Astrocyte (in vitro differentiated cells and primary cell): ENCODE data around the gene JAK2. TPM values are rescaled to one million over a fixed set of nuclear protein-coding genes. Genes with fewer than 3 reads are reported as not detected.

Source experiments
- DNase-seq: peaks from one replicate; pipeline ENCODE4 v3.0.0-alpha.2; 2010; ENCODE audit warnings: low read depth
- FAIRE-seq: peaks from 2 replicates; lab custom pipeline; 2011; peaks lifted over from hg19 to GRCh38; lab: Jason Lieb, UNC
- H2AFZ ChIP-seq: 2 replicates; pipeline ENCODE4 v1.6.0; 2012; ENCODE audit warnings: low read depth, low read length, inconsistent platforms
- H3K27ac ChIP-seq: 2 replicates; pipeline ENCODE4 v1.5.1; 2011; ENCODE audit warnings: low read depth, low read length, inconsistent platforms
- H3K27me3 ChIP-seq: 2 replicates; pipeline ENCODE4 v1.6.0; 2011; ENCODE audit warnings: low read length, inconsistent platforms; ENCODE audit not compliant: insufficient read depth
- H3K36me3 ChIP-seq: 2 replicates; pipeline ENCODE4 v1.5.1; 2011; ENCODE audit warnings: low read length, inconsistent platforms; ENCODE audit not compliant: insufficient read depth
- H3K4me1 ChIP-seq: 2 replicates; pipeline ENCODE4 v1.5.1; 2011; ENCODE audit warnings: low read length, inconsistent platforms; ENCODE audit not compliant: insufficient read depth
- H3K4me2 ChIP-seq: 2 replicates; pipeline ENCODE4 v1.6.0; 2012; ENCODE audit warnings: low read length, inconsistent platforms
- H3K4me3 ChIP-seq: 2 replicates; pipeline ENCODE4 v1.5.1; 2011; ENCODE audit warnings: low read depth, mild to moderate bottlenecking, low read length, inconsistent platforms; ENCODE audit not compliant: insufficient read depth
- H3K79me2 ChIP-seq: 2 replicates; pipeline ENCODE4 v1.6.0; 2012; ENCODE audit warnings: mild to moderate bottlenecking, low read length, inconsistent platforms; ENCODE audit not compliant: insufficient read depth
- H3K9ac ChIP-seq: 2 replicates; pipeline ENCODE4 v1.6.0; 2012; ENCODE audit warnings: mild to moderate bottlenecking, low read length, inconsistent platforms
- H3K9me3 ChIP-seq: 2 replicates; pipeline ENCODE4 v1.5.1; 2012; ENCODE audit warnings: low read depth, mild to moderate bottlenecking, low read length, inconsistent platforms; ENCODE audit not compliant: insufficient read depth
- H4K20me1 ChIP-seq: 2 replicates; pipeline ENCODE4 v1.6.0; 2012; ENCODE audit warnings: low read length, inconsistent platforms; ENCODE audit not compliant: insufficient read depth
- H3K27ac Mint-ChIP-seq: one replicate; pipeline ENCODE4 v1.8.0; 2021; ENCODE audit warnings: mild to moderate bottlenecking, mixed read lengths; ENCODE audit not compliant: unreplicated experiment
- H3K27me3 Mint-ChIP-seq: one replicate; pipeline ENCODE4 v1.8.0; 2021; ENCODE audit warnings: low read depth, mixed read lengths; ENCODE audit not compliant: unreplicated experiment
- H3K36me3 Mint-ChIP-seq: one replicate; pipeline ENCODE4 v1.8.0; 2021; ENCODE audit warnings: low read depth, mixed read lengths; ENCODE audit not compliant: unreplicated experiment
- H3K4me1 Mint-ChIP-seq: one replicate; pipeline ENCODE4 v1.8.0; 2021; ENCODE audit warnings: low read depth, mixed read lengths; ENCODE audit not compliant: unreplicated experiment
- H3K4me3 Mint-ChIP-seq: one replicate; pipeline ENCODE4 v1.8.0; 2021; ENCODE audit warnings: mild to moderate bottlenecking, moderate library complexity, mixed read lengths; ENCODE audit not compliant: unreplicated experiment
- H3K9me3 Mint-ChIP-seq: one replicate; pipeline ENCODE4 v1.8.0; 2021; ENCODE audit warnings: mild to moderate bottlenecking, mixed read lengths; ENCODE audit not compliant: unreplicated experiment
- CTCF ChIP-seq: IDR thresholded peaks from 2 replicates; pipeline ENCODE4 v1.5.1; 2011; ENCODE audit warnings: low read depth, mild to moderate bottlenecking, inconsistent platforms, low read length, moderate library complexity; ENCODE audit not compliant: insufficient read depth
- EZH2 ChIP-seq: IDR thresholded peaks from 2 replicates; pipeline ENCODE4 v1.6.1; 2012; ENCODE audit warnings: mild to moderate bottlenecking, low read length, inconsistent platforms; ENCODE audit not compliant: insufficient read depth
- total RNA-seq: library from RNA; stranded (reverse); gene quantifications from 2 replicates; pipeline ENCODE4 v1.2.1, GENCODE V29; 2021

JAK2 gene
- total RNA-seq, 1 donor from 2014 or later, result 12.3 TPM

GRCh38 chr9:4969130-4969529, 15.9 kb upstream of the JAK2 start:
- peaks cover 8% of the 10 kb centered on the region for H3K4me1 Mint-ChIP-seq
- H3K9me3 ChIP-seq, result no peaks in the 10 kb centered on the region
- no peaks in the 10 kb centered on the region for H3K9me3 Mint-ChIP-seq
- H3K27ac ChIP-seq, result no peak overlapping the region
- H3K27me3 ChIP-seq, result no peaks in the 10 kb centered on the region
- H3K4me3 ChIP-seq, result no peak overlapping the region
- no peaks in the 10 kb centered on the region for H3K4me1 ChIP-seq
- no peak overlapping the region for H3K4me2 ChIP-seq
- no peaks in the 10 kb centered on the region for H3K36me3 ChIP-seq
- H3K27me3 Mint-ChIP-seq, result peaks cover 2% of the 10 kb centered on the region
- TF ChIP-seq EZH2 (no peak), CTCF (no peak)
- no peaks in the 10 kb centered on the region for H3K36me3 Mint-ChIP-seq
- H3K9ac ChIP-seq, result no peak overlapping the region
- H4K20me1 ChIP-seq, result no peaks in the 10 kb centered on the region
- H3K4me3 Mint-ChIP-seq, result no peak overlapping the region
- FAIRE-seq, result no peak
- no peak for DNase-seq
- H2AFZ ChIP-seq, result no peak overlapping the region
- H3K27ac Mint-ChIP-seq, result no peak overlapping the region
- no peaks in the 10 kb centered on the region for H3K79me2 ChIP-seq

- DNase-seq (no peak), FAIRE-seq (no peak)
- H3K4me1 ChIP-seq, result no peaks in the 10 kb centered on the region
- TF ChIP-seq CTCF, result no peak
- TF ChIP-seq EZH2, result no peak
- Mint-ChIP-seq H3K36me3 (no peaks in the 10 kb centered on the region), H3K9me3 (no peaks in the 10 kb centered on the region), H3K27me3 (peaks cover 2% of the 10 kb centered on the region), H3K27ac (no peak overlapping the region), H3K4me1 (peaks cover 2% of the 10 kb centered on the region), H3K4me3 (no peak overlapping the region)
- no peak overlapping the region for H3K9ac ChIP-seq
- H4K20me1 ChIP-seq, result no peaks in the 10 kb centered on the region
- H3K9me3 ChIP-seq, result no peaks in the 10 kb centered on the region
- no peak overlapping the region for H3K4me2 ChIP-seq
- H3K27ac ChIP-seq, result no peak overlapping the region
- no peaks in the 10 kb centered on the region for H3K36me3 ChIP-seq
- no peaks in the 10 kb centered on the region for H3K27me3 ChIP-seq
- no peak overlapping the region for H2AFZ ChIP-seq
- no peak overlapping the region for H3K4me3 ChIP-seq
- H3K79me2 ChIP-seq, result no peaks in the 10 kb centered on the region
Observed at GRCh38 chr9:4970970-4971641, 14.0 kb upstream of the JAK2 start.

- DNase-seq (peak; percentile 70), FAIRE-seq (peak; percentile 84)
- Mint-ChIP-seq H3K9me3 (no peaks in the 10 kb centered on the region), H3K4me3 (no peak overlapping the region), H3K36me3 (no peaks in the 10 kb centered on the region), H3K4me1 (peaks cover 2% of the 10 kb centered on the region), H3K27me3 (peaks cover 2% of the 10 kb centered on the region), H3K27ac (no peak overlapping the region)
- Histone ChIP-seq H3K4me1 (no peaks in the 10 kb centered on the region), H3K4me2 (no peak overlapping the region), H3K9me3 (no peaks in the 10 kb centered on the region), H3K27me3 (no peaks in the 10 kb centered on the region), H3K4me3 (no peak overlapping the region), H3K79me2 (no peaks in the 10 kb centered on the region), H3K9ac (no peak overlapping the region), H4K20me1 (no peaks in the 10 kb centered on the region), H3K36me3 (no peaks in the 10 kb centered on the region), H3K27ac (no peak overlapping the region), H2AFZ (no peak overlapping the region)
- TF ChIP-seq CTCF (no peak), EZH2 (no peak)
Observed at GRCh38 chr9:4973246-4973645, 11.8 kb upstream of the JAK2 start.
